Mesenchymal stem cell (in vitro differentiated cells and primary cell): ENCODE results near the gene COBL.
A peak's percentile ranks its signal among the peaks of the same experiment; 100 is the strongest.

ENCODE experiments used
- DNase-seq: peaks from one replicate; pipeline ENCODE4 v3.0.0-alpha.2; 2013
- H2AFZ ChIP-seq: one replicate; pipeline ENCODE4 v1.6.1; 2013; ENCODE audit warnings: low read depth, mild to moderate bottlenecking, control low read depth, inconsistent platforms, low read length, moderate library complexity
- H2AK5ac ChIP-seq: 2 replicates; pipeline ENCODE4 v1.6.1; 2013; ENCODE audit warnings: low read length, moderate library complexity, mild to moderate bottlenecking, inconsistent platforms; ENCODE audit not compliant: severe bottlenecking
- H2BK120ac ChIP-seq: one replicate; pipeline ENCODE4 v1.6.1; 2013; ENCODE audit warnings: low read depth, mild to moderate bottlenecking, inconsistent platforms, low read length, moderate library complexity
- H2BK12ac ChIP-seq, 2 experiments: one replicate each; pipeline ENCODE4 v1.6.1; 2013; ENCODE audit warnings: inconsistent platforms in 2 of 2, low read length in 2 of 2, mild to moderate bottlenecking in 2 of 2, moderate library complexity in 2 of 2, control low read depth in 1 of 2
- H2BK15ac ChIP-seq: one replicate; pipeline ENCODE4 v1.6.1; 2013; ENCODE audit warnings: mild to moderate bottlenecking, low read depth, inconsistent platforms; ENCODE audit not compliant: poor library complexity, severe bottlenecking
- H2BK5ac ChIP-seq: 2 replicates; pipeline ENCODE4 v1.6.1; 2013; ENCODE audit warnings: low read depth, mild to moderate bottlenecking, low read length, control low read depth, inconsistent platforms; ENCODE audit not compliant: poor library complexity, severe bottlenecking
- H3K14ac ChIP-seq, 2 experiments: one replicate each; pipeline ENCODE4 v1.6.1; 2013; ENCODE audit warnings: inconsistent platforms in 2 of 2, low read length in 2 of 2, control low read depth in 1 of 2, mild to moderate bottlenecking in 1 of 2, moderate library complexity in 1 of 2
- H3K18ac ChIP-seq, 2 experiments: one replicate each; pipeline ENCODE4 v1.6.1; 2013; ENCODE audit warnings: inconsistent platforms in 2 of 2, low read length in 2 of 2, control low read depth in 1 of 2, low read depth in 1 of 2, mild to moderate bottlenecking in 1 of 2
- H3K23ac ChIP-seq, 2 experiments: one replicate each; pipeline ENCODE4 v1.6.1; 2013; ENCODE audit warnings: inconsistent platforms in 2 of 2, low read length in 2 of 2, mild to moderate bottlenecking in 2 of 2, moderate library complexity in 2 of 2, control low read depth in 1 of 2
- H3K27ac ChIP-seq: 2 replicates; pipeline ENCODE4 v1.5.1; 2013; ENCODE audit warnings: mild to moderate bottlenecking, moderate library complexity, low read length, control low read depth, inconsistent platforms; ENCODE audit not compliant: poor library complexity, severe bottlenecking
- H3K27me3 ChIP-seq, 2 experiments: 2 replicates each; pipeline versions ENCODE4 v1.6.1 to v1.7.0; 2013; ENCODE audit warnings: low read length in 2 of 2, mild to moderate bottlenecking in 2 of 2, moderate library complexity in 2 of 2, control low read depth in 1 of 2, inconsistent platforms in 1 of 2; ENCODE audit not compliant: control insufficient read depth in 1 of 2, insufficient read depth in 1 of 2
- H3K36me3 ChIP-seq, 2 experiments: 2 replicates each; pipeline versions ENCODE4 v1.6.1 to v1.7.0; 2013; ENCODE audit warnings: low read length in 2 of 2, control low read depth in 1 of 2, inconsistent platforms in 1 of 2, low read depth in 1 of 2, mild to moderate bottlenecking in 1 of 2; ENCODE audit not compliant: insufficient read depth in 2 of 2, control insufficient read depth in 1 of 2
- H3K4ac ChIP-seq, 2 experiments: one replicate each; pipeline ENCODE4 v1.6.1; 2013; ENCODE audit warnings: inconsistent platforms in 2 of 2, low read length in 2 of 2, mild to moderate bottlenecking in 2 of 2, moderate library complexity in 2 of 2, control low read depth in 1 of 2, low read depth in 1 of 2
- H3K4me1 ChIP-seq: 2 replicates; pipeline ENCODE4 v1.6.1; 2013; ENCODE audit warnings: low read depth, low read length, control low read depth; ENCODE audit not compliant: control insufficient read depth, insufficient read depth
- H3K4me2 ChIP-seq: 2 replicates; pipeline ENCODE4 v1.6.1; 2013; ENCODE audit warnings: low read length, mild to moderate bottlenecking, inconsistent platforms; ENCODE audit not compliant: poor library complexity, severe bottlenecking
- H3K4me3 ChIP-seq, 2 experiments: 2 replicates each; pipeline versions ENCODE4 v1.5.1 to v1.7.0; 2013; ENCODE audit warnings: low read length in 2 of 2, mild to moderate bottlenecking in 2 of 2, control low read depth in 1 of 2, low read depth in 1 of 2; ENCODE audit not compliant: insufficient read depth in 1 of 2
- H3K79me1 ChIP-seq: replicated peaks from 2 replicates; pipeline ENCODE4 v1.6.1; 2013; ENCODE audit warnings: mild to moderate bottlenecking, control low read depth, low read length, inconsistent platforms; ENCODE audit not compliant: poor library complexity, severe bottlenecking
- H3K9ac ChIP-seq: 2 replicates; pipeline ENCODE4 v1.7.0; 2013; ENCODE audit warnings: mild to moderate bottlenecking, low read length, moderate library complexity
- H3K9me3 ChIP-seq: 2 replicates; pipeline ENCODE4 v1.7.0; 2013; ENCODE audit warnings: mild to moderate bottlenecking, low read length; ENCODE audit not compliant: control insufficient read depth
- H4K8ac ChIP-seq: one replicate; pipeline ENCODE4 v1.6.1; 2013; ENCODE audit warnings: inconsistent platforms, mild to moderate bottlenecking, low read length, moderate library complexity
- H4K91ac ChIP-seq: one replicate; pipeline ENCODE4 v1.6.1; 2013; ENCODE audit warnings: mild to moderate bottlenecking, low read length, inconsistent platforms
- WGBS: methylation state at CpG from one replicate; pipeline ENCODE4 v1.1.7; 2013; ENCODE audit warnings: mixed read lengths; 5-methylcytosine and 5-hydroxymethylcytosine counted together

The COBL gene

DNA sequence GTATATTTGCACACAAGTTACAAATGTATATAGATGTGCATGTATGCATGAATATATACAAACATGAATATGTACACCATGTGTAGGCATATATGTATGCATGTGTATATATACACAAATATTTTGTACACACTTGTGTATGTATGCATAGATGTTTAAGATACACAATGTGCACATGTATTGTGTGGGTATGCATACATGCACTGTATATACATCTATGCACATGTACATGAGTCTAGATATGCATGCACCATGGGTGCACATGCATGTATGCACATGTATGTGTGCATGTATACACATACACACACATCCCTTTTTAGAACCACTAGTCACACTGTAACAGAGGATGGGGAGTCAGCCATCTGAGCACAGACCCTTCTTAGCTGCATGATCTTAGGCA is 249.4 kb downstream of the COBL start:
- no peak overlapping the region for H3K18ac ChIP-seq
- no peak overlapping the region for H3K4me2 ChIP-seq
- H3K27me3 ChIP-seq, result no peaks in the 10 kb centered on the region
- H3K79me1 ChIP-seq, result no peaks in the 10 kb centered on the region
- H4K91ac ChIP-seq, result no peak overlapping the region
- H3K27ac ChIP-seq, result no peak overlapping the region
- H3K14ac ChIP-seq, result no peak overlapping the region
- no peak overlapping the region for H2BK5ac ChIP-seq
- H3K9me3 ChIP-seq, result peaks cover 4% of the 10 kb centered on the region
- no peak overlapping the region for H2BK120ac ChIP-seq
- H3K23ac ChIP-seq, result no peak overlapping the region
- peaks cover 13% of the 10 kb centered on the region for H3K4me1 ChIP-seq
- no peak overlapping the region for H3K9ac ChIP-seq
- no peak overlapping the region for H4K8ac ChIP-seq
- H3K4ac ChIP-seq, result no peak overlapping the region
- H3K36me3 ChIP-seq, result no peaks in the 10 kb centered on the region
- DNase-seq, result peak; percentile 6
- no peak overlapping the region for H2AK5ac ChIP-seq
- no peak overlapping the region for H2AFZ ChIP-seq
- no peak overlapping the region for H2BK15ac ChIP-seq
- no peak overlapping the region for H2BK12ac ChIP-seq
- no peak overlapping the region for H3K4me3 ChIP-seq

DNA sequence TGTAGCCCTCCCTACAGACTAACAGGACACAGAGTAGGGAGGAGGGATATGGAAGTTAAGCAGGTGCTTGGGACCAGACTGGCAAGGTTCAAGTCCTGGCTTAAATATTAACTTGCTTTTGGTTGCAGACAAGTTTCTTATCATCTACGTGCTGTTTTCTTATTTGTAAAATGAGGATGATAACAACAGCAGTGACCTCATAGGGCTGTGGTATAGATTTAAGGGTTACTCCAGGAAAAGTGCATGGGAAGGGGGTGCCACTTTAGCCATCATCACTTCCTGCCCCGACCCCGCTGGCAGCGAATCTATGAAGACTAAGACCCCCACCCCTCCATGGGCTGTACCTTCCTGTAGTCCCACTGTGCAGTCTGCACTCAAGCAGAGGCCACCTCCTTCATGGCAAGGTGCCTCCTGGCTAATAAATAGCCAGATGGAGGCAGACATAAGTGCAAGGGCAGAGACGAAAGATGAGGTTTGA is 250.2 kb downstream of the COBL start:
- H3K4ac ChIP-seq, result no peak overlapping the region
- no peaks in the 10 kb centered on the region for H3K27me3 ChIP-seq
- H3K14ac ChIP-seq, result no peak overlapping the region
- no peak overlapping the region for H4K91ac ChIP-seq
- H3K4me1 ChIP-seq, result peaks cover 14% of the 10 kb centered on the region
- DNase-seq, result no peak
- no peak overlapping the region for H2BK12ac ChIP-seq
- H3K23ac ChIP-seq, result no peak overlapping the region
- H3K4me3 ChIP-seq, result no peak overlapping the region
- H4K8ac ChIP-seq, result no peak overlapping the region
- no peak overlapping the region for H3K9ac ChIP-seq
- no peak overlapping the region for H3K27ac ChIP-seq
- H2AK5ac ChIP-seq, result no peak overlapping the region
- H3K36me3 ChIP-seq, result no peaks in the 10 kb centered on the region
- H2BK15ac ChIP-seq, result no peak overlapping the region
- H2BK120ac ChIP-seq, result no peak overlapping the region
- H3K9me3 ChIP-seq, result peaks cover 4% of the 10 kb centered on the region
- no peak overlapping the region for H3K4me2 ChIP-seq
- H3K79me1 ChIP-seq, result no peaks in the 10 kb centered on the region
- no peak overlapping the region for H2BK5ac ChIP-seq
- no peak overlapping the region for H3K18ac ChIP-seq
- 98% methylated on average over 4 of the region's 5 CpGs for WGBS
- H2AFZ ChIP-seq, result no peak overlapping the region

DNA sequence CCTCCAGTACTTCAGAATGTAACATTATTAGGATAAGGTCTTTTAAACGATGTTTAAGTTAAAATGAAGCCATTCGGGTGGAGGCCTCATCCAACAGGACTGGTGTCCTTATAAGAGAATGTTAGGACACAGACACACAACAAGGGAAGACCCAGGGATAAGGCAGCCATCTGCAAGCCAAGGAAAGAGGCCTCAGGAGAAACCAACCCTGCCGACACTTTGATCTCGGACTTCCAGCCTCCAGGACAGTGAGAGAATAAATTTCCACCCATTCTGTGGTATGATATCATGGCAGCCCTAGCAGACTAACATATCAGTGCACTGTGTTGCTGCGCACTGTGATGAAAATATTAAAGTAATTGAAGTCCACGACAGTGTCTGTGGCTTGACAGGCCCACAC is 250.8 kb downstream of the COBL start:
- Histone ChIP-seq H3K36me3 (no peaks in the 10 kb centered on the region), H4K8ac (no peak overlapping the region), H2BK5ac (no peak overlapping the region), H2AK5ac (no peak overlapping the region), H2BK120ac (no peak overlapping the region), H2BK15ac (no peak overlapping the region), H3K79me1 (no peaks in the 10 kb centered on the region), H3K23ac (no peak overlapping the region), H2BK12ac (no peak overlapping the region), H3K4me3 (no peak overlapping the region), H3K4me1 (peaks cover 14% of the 10 kb centered on the region), H3K4ac (no peak overlapping the region), H3K4me2 (no peak overlapping the region), H3K27me3 (no peaks in the 10 kb centered on the region), H3K14ac (no peak overlapping the region), H3K9ac (no peak overlapping the region), H2AFZ (no peak overlapping the region), H3K9me3 (peaks cover 4% of the 10 kb centered on the region), H3K18ac (no peak overlapping the region), H4K91ac (no peak overlapping the region), H3K27ac (no peak overlapping the region)
- DNase-seq, result no peak
- WGBS, result 93% methylated on average over 6 of the region's 6 CpGs

DNA sequence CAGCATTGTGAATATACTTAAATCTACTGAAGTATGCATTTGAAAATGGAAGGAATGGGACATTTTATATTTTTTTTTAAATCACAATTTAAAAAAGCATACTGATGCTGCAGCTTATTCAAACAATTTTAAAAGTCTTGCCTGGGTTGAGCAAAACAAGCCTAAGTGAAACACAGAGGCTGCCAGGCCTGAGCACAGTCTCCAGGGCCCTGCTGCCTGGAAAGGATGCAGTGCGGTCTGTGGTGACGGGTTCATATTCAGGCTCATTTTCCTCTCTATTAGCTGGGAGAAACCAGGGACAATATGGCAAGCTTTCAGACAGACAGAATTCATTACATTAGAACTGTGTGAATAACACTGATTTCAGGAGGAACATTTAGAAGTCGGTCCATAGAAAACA is 251.9 kb downstream of the COBL start:
- H3K27me3 ChIP-seq, result no peaks in the 10 kb centered on the region
- H3K4me1 ChIP-seq, result peaks cover 14% of the 10 kb centered on the region
- no peak overlapping the region for H4K8ac ChIP-seq
- no peak overlapping the region for H3K23ac ChIP-seq
- H3K4ac ChIP-seq, result no peak overlapping the region
- H3K4me2 ChIP-seq, result no peak overlapping the region
- H3K36me3 ChIP-seq, result no peaks in the 10 kb centered on the region
- H3K9me3 ChIP-seq, result peaks cover 4% of the 10 kb centered on the region
- no peak overlapping the region for H2AK5ac ChIP-seq
- no peaks in the 10 kb centered on the region for H3K79me1 ChIP-seq
- no peak for DNase-seq
- H2BK5ac ChIP-seq, result no peak overlapping the region
- H4K91ac ChIP-seq, result no peak overlapping the region
- 80% methylated on average over 1 of the region's 3 CpGs for WGBS
- no peak overlapping the region for H2BK15ac ChIP-seq
- H2AFZ ChIP-seq, result no peak overlapping the region
- H2BK12ac ChIP-seq, result no peak overlapping the region
- H2BK120ac ChIP-seq, result no peak overlapping the region
- H3K4me3 ChIP-seq, result no peak overlapping the region
- H3K27ac ChIP-seq, result no peak overlapping the region
- no peak overlapping the region for H3K14ac ChIP-seq
- H3K9ac ChIP-seq, result no peak overlapping the region
- no peak overlapping the region for H3K18ac ChIP-seq
